ENCODE results near the gene DLG5.

Gene DLG5

GRCh38 chr10:77820349-77820748 lies 106.2 kb downstream of the DLG5 start:
- no peak for DNase-seq (ENCODE audit: low read depth in 2 of 2)

DNA sequence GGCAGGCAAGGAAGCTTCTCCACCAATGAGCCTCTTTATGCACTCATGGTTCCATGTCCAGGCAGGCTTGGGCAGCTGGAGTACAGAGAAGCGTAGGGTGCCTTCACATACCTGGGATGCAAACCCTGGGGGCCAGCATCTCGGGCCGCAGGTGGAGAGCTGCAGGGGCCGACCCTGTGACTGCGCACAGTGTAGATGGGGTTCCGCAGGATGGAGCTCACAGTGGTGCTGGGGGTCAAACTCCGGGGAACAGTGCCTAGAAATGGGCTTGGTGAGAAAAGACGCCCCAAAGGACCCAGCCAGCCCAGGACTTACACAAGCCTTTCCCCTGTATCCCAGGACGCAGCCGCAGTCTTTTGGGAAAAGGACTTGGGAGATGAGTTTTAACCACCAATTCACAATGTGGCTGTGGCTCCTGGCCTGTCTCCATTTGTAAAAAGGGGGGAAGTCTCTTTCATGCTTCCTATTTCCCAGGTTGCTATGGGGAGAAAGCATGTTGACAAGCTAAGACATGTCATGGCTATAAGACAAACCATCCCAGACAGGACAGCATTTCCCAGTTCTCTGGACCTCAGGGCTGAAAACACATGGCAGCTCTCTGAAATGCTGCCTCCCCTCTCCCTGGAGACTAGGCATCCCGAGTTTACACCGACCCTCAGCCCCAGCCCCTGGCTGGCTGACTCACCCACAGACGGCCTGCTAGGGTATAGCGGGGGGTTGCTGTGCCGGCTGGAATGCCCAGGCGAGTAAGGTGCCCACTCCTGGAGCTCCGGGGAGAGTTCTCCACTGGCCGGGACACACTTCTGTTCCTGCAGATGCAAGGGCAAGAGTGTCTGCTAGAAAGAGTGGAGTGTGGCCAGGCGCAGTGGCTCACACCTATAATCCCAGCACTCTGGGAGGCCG lies 107.1 kb downstream of the DLG5 start:
- DNase-seq (ENCODE audit: low read depth in 2 of 2), result no peak

GRCh38 chr10:77818378-77818777 lies 108.2 kb downstream of the DLG5 start:
- no peak for DNase-seq (ENCODE audit: low read depth in 2 of 2)

DNA sequence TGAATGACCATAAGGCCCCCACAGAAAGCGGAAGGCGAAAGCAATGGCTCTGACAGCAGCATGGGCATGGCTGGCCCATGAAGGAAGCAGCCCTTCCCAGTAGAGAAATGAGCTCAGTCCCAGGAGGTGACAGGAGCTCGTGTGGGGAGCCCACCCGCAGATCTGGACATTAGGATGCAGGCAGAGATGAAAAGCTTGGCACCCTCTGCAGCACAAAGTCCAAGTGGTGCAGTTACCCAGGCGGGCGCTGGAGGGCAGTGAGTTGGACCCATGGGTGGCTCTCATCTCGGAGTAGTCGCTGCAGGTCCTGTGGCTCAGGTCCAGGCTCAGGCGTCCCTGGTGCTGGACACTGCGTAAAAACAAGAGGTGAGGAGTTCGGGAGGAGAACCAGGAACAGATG lies 109.0 kb downstream of the DLG5 start:
- DNase-seq (ENCODE audit: low read depth in 2 of 2), result no peak

DNA sequence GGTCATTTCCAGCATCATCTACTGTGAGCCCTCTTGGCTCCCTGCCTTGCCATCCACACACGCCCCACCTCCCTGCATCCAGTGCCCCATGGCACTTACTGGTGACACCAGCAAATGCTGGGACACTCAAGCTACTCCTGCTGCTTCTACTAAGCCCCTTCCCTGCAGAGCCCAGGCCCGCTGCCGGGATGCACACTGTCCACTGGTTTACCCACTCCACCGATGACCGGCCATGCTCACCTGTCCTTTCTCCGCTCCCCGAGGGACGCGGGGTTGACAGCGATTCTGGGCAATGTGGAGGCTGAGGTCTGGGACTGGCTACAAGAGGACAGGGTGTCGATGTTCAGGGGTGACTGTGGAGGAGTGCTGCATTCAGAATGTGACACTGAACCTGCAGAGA lies 110.2 kb downstream of the DLG5 start:
- DNase-seq (ENCODE audit: low read depth in 2 of 2), result no peak

- no peak for DNase-seq (ENCODE audit: low read depth in 2 of 2)
Measured at GRCh38 chr10:77812741-77813140, 113.8 kb downstream of the DLG5 start.

GRCh38 chr10:77811831-77812430 lies 114.6 kb downstream of the DLG5 start:
- DNase-seq (ENCODE audit: low read depth in 2 of 2), result no peak

DNA sequence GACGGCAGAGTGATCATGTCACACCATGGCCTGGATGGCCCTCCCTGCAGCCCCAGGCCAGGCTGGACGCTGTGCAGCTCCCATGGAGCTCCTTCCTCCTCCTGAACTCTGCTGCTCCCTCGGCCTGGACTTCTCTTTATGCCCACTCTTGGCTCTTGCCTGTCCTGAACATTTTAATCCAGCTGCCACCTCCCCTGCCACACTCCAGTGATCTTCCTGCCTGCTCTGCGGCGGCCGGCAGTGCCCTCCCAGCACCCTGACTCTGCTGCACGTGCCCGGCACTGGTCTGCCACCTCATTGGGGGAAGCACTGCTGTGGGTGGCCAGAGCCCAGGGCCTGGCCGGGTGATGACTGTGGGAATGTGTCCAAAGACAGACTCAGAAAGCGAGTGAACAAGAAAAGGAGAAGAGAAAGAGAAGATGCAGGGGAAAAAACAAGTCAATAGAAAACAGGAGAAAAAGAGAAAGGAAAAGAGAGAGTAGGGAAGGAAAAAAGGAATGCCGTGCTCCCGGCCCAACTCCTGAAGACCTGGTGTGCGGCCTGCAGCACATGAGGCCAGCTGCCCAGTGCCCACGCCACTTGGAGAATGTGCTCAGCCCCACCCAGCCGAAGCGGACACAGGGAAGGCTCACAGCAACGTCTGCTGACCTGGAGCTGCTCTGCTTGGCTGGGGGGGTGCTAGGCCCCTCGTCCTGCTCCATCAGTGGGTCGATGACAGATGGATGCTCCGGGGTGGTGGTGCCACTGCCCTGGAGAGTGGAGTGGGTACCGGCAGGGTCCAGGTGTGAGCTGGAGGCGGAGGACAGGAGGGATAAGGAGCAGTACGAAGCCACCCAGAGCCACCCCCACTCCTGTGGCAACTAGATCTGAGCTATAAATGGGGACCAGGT lies 115.9 kb downstream of the DLG5 start:
- DNase-seq (ENCODE audit: low read depth in 2 of 2), result no peak

DNA sequence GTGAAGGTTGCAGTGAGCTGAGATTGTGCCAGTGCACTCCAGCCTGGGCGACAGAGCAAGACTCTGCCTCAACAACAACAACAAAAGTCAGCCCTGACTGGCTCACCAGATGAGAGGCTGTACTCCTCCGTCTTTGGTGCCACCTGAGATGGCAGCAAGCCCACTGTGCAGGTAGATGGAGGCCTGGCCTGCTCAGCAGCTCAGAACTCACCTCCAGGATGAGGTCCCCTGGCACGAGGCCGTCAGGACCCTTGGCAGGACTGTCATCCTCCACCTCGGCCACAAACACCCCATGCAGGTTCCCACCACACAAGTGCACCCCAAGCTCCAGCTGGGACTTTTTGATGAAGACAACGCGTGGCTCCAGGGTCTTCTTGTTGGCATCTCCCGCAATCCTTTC lies 117.2 kb downstream of the DLG5 start:
- no peak for DNase-seq (ENCODE audit: low read depth in 2 of 2)

- no peak for DNase-seq (ENCODE audit: low read depth in 2 of 2)
Measured at GRCh38 chr10:77807706-77808105, 118.8 kb downstream of the DLG5 start.

GRCh38 chr10:77806511-77807157 lies 119.9 kb downstream of the DLG5 start:
- no peak for DNase-seq (ENCODE audit: low read depth in 2 of 2)

DNA sequence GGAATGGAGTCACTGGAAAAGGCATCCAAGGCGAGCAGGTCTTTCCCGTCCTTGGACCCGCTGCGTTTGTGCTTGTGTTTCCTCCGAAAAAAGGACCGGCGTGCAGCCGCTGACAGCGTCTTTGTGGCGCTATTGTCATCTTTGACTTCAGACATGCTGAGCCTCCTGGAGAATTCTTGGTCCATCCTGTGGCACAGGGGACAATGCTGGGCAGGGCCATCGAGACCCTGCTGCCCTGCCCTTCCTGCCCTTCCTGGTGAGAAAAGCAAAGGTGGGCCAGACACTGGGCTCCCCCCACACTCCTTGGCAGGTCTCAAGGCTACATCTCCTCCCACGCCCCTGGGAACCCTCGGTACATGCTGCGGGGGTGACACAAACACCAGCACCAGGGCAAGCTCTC lies 120.9 kb downstream of the DLG5 start:
- DNase-seq (ENCODE audit: low read depth in 2 of 2), result no peak

DNA sequence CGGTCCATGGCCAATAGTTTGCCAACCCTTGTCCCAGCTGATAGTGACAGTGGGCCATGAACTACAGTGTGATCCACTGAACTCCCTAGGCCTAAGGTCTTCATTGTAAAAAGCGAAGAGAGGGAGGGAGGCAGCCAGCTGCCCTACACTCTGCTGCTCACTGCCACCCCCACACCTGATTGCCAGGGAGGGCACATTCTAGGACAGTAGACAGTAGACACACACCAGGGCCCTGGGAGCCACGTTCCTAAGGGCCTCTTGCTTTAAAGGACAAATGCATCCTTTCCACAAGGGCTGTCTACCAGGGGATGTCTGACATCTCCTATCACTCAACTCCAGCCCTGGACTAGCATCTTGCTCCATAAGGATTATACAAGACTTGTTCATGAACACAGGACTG lies 122.2 kb downstream of the DLG5 start:
- DNase-seq (ENCODE audit: low read depth in 2 of 2), result no peak

GRCh38 chr10:77801474-77802161 lies 124.9 kb downstream of the DLG5 start:
- peak in 1 of 2 donors; percentile 4 for DNase-seq (ENCODE audit: low read depth in 2 of 2)

- DNase-seq (ENCODE audit: low read depth in 2 of 2), result no peak
Measured at GRCh38 chr10:77800738-77801266, 125.8 kb downstream of the DLG5 start.

DNA sequence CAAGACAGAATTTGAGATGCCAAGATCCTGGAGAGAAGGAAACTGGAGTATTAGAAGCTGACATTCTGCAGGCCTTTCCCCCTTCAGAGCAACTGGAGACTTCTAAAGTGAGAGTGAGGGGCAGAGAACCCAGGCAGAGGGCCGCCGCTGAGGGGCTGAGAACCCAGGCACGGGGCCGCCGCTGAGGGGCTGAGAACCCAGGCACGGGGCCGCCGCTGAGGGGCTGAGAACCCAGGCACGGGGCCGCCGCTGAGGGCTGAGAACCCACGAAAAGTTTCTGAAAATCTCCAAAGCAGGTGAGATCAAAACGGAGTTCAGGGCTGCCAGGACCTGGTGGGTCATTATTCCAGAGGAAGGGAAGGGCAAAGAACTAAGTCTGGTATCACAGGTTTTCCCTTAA lies 126.2 kb downstream of the DLG5 start:
- no peak for DNase-seq (ENCODE audit: low read depth in 2 of 2)

DNA sequence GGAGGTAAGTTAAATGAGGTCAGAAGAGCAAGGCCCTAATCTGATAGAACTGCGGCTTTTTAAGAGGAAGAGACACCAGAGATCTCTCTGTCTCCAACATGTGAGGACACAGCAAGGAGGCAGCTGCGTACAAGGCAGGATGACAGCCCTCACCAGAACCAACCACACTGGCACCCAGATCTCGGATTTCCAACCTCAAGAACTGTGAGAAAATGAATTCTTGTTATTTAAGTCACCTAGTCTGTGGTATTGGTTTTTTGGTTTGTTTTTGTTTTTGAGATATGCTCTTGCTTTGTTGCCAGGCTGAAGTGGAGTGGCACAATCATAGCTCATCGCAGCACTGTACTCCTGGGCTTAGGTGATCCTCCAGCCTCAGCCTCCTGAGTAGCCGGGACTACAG lies 127.2 kb downstream of the DLG5 start:
- no peak for DNase-seq (ENCODE audit: low read depth in 2 of 2)

- DNase-seq (ENCODE audit: low read depth in 2 of 2), result no peak
Measured at GRCh38 chr10:77798940-77799339, 127.6 kb downstream of the DLG5 start.

GRCh38 chr10:77796311-77796915 lies 130.1 kb downstream of the DLG5 start:
- DNase-seq (ENCODE audit: low read depth in 2 of 2), result no peak

DNA sequence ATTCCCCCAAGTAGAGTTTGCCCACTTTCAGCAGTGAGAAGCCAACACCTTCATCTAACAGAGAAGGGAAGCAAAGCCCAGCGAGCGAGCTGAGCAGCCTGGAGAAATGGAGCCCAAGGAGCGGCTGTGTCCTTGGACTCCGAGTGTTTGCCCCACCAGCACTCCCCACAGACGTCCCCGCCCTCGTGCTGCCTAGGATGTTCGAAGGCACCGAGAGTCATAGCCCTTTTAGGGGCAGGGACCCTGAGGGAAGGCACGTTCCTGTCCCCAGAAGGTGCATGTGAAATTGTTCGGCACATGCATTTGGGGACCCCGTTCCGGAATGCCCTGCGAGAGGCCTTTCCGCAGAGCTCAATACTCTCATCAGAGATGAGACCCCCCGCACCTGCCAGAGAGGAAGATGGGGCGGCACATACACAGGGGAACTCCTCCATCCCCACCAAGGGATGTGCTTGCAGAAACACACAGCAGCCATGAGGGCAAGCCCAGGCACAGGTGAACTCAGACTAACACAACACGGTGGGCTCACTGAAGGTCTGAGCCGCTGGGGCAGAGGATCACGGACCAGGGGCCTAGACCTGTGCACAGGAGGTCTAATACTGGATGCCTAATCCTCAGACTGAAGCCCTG lies 131.0 kb downstream of the DLG5 start:
- DNase-seq (ENCODE audit: low read depth in 2 of 2), result no peak

All from activated CD4-positive, alpha-beta T cell treated with anti-CD3 and anti-CD28 coated beads for 24 hours (primary cell).